Hindlimb muscle (tissue), 1 donor: Measurements from ENCODE around the gene KCNK1. TPM values are rescaled to one million over a fixed set of nuclear protein-coding genes. Genes with fewer than 3 reads are reported as not detected.

Experiments used
- DNase-seq: peaks from one replicate; pipeline ENCODE4 v3.0.0-alpha.2; 2013
- polyA plus RNA-seq: library from polyadenylated mRNA; unstranded; fragments of 120-200 nt; gene quantifications from one replicate; pipeline ENCODE4 v1.2.1, GENCODE V29; 2013; ENCODE audit not compliant: insufficient read length

Gene KCNK1
- polyA plus RNA-seq, 1 donor, result 1.3 TPM

GRCh38 chr1:233640179-233640578 lies 26.3 kb downstream of the KCNK1 start:
- DNase-seq, result no peak

- no peak for DNase-seq
Measured at GRCh38 chr1:233641029-233641428, 27.1 kb downstream of the KCNK1 start.

GRCh38 chr1:233647073-233647472 lies 33.2 kb downstream of the KCNK1 start:
- DNase-seq, result no peak

- no peak for DNase-seq
Measured at GRCh38 chr1:233647636-233648035, 33.7 kb downstream of the KCNK1 start.

- DNase-seq, result no peak
Measured at GRCh38 chr1:233651061-233651460, 37.2 kb downstream of the KCNK1 start.

- DNase-seq, result no peak
Measured at GRCh38 chr1:233651563-233652233, 37.8 kb downstream of the KCNK1 start.

GRCh38 chr1:233652526-233652925 lies 38.6 kb downstream of the KCNK1 start:
- DNase-seq, result no peak

- DNase-seq, result no peak
Measured at GRCh38 chr1:233654658-233655280, 40.9 kb downstream of the KCNK1 start.

- DNase-seq, result no peak
Measured at GRCh38 chr1:233655301-233655740, 41.4 kb downstream of the KCNK1 start.

- DNase-seq, result no peak
Measured at GRCh38 chr1:233656032-233656635, 42.2 kb downstream of the KCNK1 start.

- DNase-seq, result no peak
Measured at GRCh38 chr1:233656687-233657086, 42.8 kb downstream of the KCNK1 start.

GRCh38 chr1:233657466-233657865 lies 43.6 kb downstream of the KCNK1 start:
- DNase-seq, result no peak

- no peak for DNase-seq
Measured at GRCh38 chr1:233659495-233659894, 45.6 kb downstream of the KCNK1 start.

GRCh38 chr1:233661376-233662159 lies 47.7 kb downstream of the KCNK1 start:
- no peak for DNase-seq

GRCh38 chr1:233662575-233663304 lies 48.8 kb downstream of the KCNK1 start:
- no peak for DNase-seq

GRCh38 chr1:233664253-233664652 lies 50.3 kb downstream of the KCNK1 start:
- no peak for DNase-seq

GRCh38 chr1:233664804-233665574 lies 51.1 kb downstream of the KCNK1 start:
- no peak for DNase-seq

- no peak for DNase-seq
Measured at GRCh38 chr1:233665575-233666270, 51.8 kb downstream of the KCNK1 start.

GRCh38 chr1:233667741-233668140 lies 53.8 kb downstream of the KCNK1 start:
- DNase-seq, result peak; percentile 11

GRCh38 chr1:233668146-233668724 lies 54.3 kb downstream of the KCNK1 start:
- peak; percentile 31 for DNase-seq
